Fibroblast of lung (primary cell): ENCODE results near the gene ARHGEF25.
"Not testable (repeated sequence)": the region's sequence is repeated elsewhere in the genome, so short reads cannot be mapped to it uniquely, and the experiment has no call there.

Experiments
- EZH2 ChIP-seq: IDR thresholded peaks from 2 replicates; pipeline ENCODE4 v1.5.1; 2012; ENCODE audit warnings: low read length, control low read depth, mild to moderate bottlenecking; ENCODE audit errors: missing control alignments
- TF ChIP-seq, protein P1 (sequence below), 2 donors: IDR thresholded peaks in 1 of 2; conservative IDR thresholded peaks in 1 of 2; 1 replicate in 1 of 2; 2 replicates in 1 of 2; pipeline ENCODE4 v1.5.1; 2011 to 2012; ENCODE audit warnings: low read length in 2 of 2, control low read depth in 1 of 2, inconsistent platforms in 1 of 2, low read depth in 1 of 2, mild to moderate bottlenecking in 1 of 2

DNA sequence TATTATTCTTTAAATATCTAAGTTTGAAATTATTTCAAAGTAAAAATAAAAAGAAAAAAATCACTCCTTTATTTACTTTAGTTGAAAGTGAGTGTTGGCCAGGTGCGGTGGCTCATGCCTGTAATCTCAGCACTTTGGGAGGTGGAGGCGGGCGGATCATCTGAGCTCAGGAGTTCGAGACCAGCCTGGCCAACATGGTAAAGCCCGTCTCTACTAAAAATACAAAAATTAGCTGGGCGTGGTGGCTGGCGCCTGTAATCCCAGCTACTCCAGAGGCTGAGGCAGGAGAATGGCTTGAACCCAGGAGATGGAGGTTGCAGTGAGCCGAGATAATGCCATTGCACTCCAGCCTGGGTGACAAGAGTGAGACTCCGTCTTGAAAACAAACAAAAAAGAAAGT lies 25.5 kb downstream of the ARHGEF25 start:
- TF ChIP-seq, protein P1, sequence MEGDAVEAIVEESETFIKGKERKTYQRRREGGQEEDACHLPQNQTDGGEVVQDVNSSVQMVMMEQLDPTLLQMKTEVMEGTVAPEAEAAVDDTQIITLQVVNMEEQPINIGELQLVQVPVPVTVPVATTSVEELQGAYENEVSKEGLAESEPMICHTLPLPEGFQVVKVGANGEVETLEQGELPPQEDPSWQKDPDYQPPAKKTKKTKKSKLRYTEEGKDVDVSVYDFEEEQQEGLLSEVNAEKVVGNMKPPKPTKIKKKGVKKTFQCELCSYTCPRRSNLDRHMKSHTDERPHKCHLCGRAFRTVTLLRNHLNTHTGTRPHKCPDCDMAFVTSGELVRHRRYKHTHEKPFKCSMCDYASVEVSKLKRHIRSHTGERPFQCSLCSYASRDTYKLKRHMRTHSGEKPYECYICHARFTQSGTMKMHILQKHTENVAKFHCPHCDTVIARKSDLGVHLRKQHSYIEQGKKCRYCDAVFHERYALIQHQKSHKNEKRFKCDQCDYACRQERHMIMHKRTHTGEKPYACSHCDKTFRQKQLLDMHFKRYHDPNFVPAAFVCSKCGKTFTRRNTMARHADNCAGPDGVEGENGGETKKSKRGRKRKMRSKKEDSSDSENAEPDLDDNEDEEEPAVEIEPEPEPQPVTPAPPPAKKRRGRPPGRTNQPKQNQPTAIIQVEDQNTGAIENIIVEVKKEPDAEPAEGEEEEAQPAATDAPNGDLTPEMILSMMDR (conservative IDR thresholded peaks at IDR 0.05 in 1 of 2, IDR thresholded peaks at IDR 0.05 in 1 of 2; ENCODE audit: low read depth in 1 of 2, low read length in 2 of 2) = not testable (repeated sequence)
- not testable (repeated sequence) for TF ChIP-seq EZH2
